HG03095 (cell line): ENCODE data around the gene AGAP3.

Experiments used
- ATAC-seq: cut with Tn5 transposase; IDR thresholded peaks from one replicate; pipeline ENCODE4 v1.9.1; 2021; ENCODE audit warnings: moderate library complexity; ENCODE audit not compliant: unreplicated experiment

The AGAP3 gene

GRCh38 chr7:151073990-151074389 is 12.3 kb upstream of the AGAP3 start:
- ATAC-seq = no peak

- ATAC-seq = no peak
These were observed 11.2 kb upstream of the AGAP3 start for GRCh38 chr7:151074817-151075661.

- ATAC-seq = no peak
These were observed 10.7 kb upstream of the AGAP3 start for GRCh38 chr7:151075662-151075971.

- ATAC-seq = no peak
These were observed 10.3 kb upstream of the AGAP3 start for GRCh38 chr7:151075978-151076426.

GRCh38 chr7:151076863-151077704 is 9.2 kb upstream of the AGAP3 start:
- no peak for ATAC-seq

GRCh38 chr7:151077705-151078232 is 8.5 kb upstream of the AGAP3 start:
- no peak for ATAC-seq

GRCh38 chr7:151078233-151079040 is 7.8 kb upstream of the AGAP3 start:
- no peak for ATAC-seq

GRCh38 chr7:151079199-151079910 is 6.9 kb upstream of the AGAP3 start:
- no peak for ATAC-seq

GRCh38 chr7:151080067-151080521 is 6.2 kb upstream of the AGAP3 start:
- no peak for ATAC-seq

GRCh38 chr7:151080522-151081169 is 5.6 kb upstream of the AGAP3 start, which contains the start of gene FASTK:
FASTK (minus strand) TSS chr7:151080809; CDS start chr7:151080766, 43 bp downstream.
- ATAC-seq = peak; percentile 73

- no peak for ATAC-seq
These were observed 4.8 kb upstream of the AGAP3 start for GRCh38 chr7:151081170-151082101.

- no peak for ATAC-seq
These were observed 3.9 kb upstream of the AGAP3 start for GRCh38 chr7:151082141-151083070.

- peak; percentile 44 for ATAC-seq
These were observed 3.0 kb upstream of the AGAP3 start, which contains the start of gene TMUB1 for GRCh38 chr7:151083071-151083823. TMUB1 (minus strand) TSS chr7:151083493; CDS start chr7:151082563, 930 bp downstream.

GRCh38 chr7:151083824-151084160 is 2.5 kb upstream of the AGAP3 start:
- ATAC-seq = no peak

GRCh38 chr7:151085329-151085690 is 965 bp upstream of the AGAP3 start:
- no peak for ATAC-seq

GRCh38 chr7:151086802-151087244 is 548 bp downstream of the AGAP3 start:
- ATAC-seq = no peak
